Neuronal stem cell (in vitro differentiated cells): Measurements from ENCODE around the gene TOP3A.
"Not testable (repeated sequence)": the region's sequence is repeated elsewhere in the genome, so short reads cannot be mapped to it uniquely, and the experiment has no call there.

Experiments used
- DNase-seq: peaks from one replicate; pipeline ENCODE4 v3.0.0-alpha.2; 2013; ENCODE audit warnings: low spot score
- H2AFZ ChIP-seq: one replicate; pipeline ENCODE4 v1.6.1; 2013; ENCODE audit warnings: mild to moderate bottlenecking, low read length, inconsistent platforms
- H2AK5ac ChIP-seq: 2 replicates; pipeline ENCODE4 v1.6.1; 2013; ENCODE audit warnings: low read depth, mild to moderate bottlenecking, inconsistent platforms, low read length, moderate library complexity, mixed read lengths
- H2BK120ac ChIP-seq: 2 replicates; pipeline ENCODE4 v1.6.1; 2013; ENCODE audit warnings: low read depth, mild to moderate bottlenecking, inconsistent platforms, low read length, moderate library complexity, mixed read lengths
- H2BK12ac ChIP-seq: one replicate; pipeline ENCODE4 v1.6.1; 2013; ENCODE audit warnings: low read length, inconsistent platforms
- H2BK15ac ChIP-seq: 2 replicates; pipeline ENCODE4 v1.6.1; 2013; ENCODE audit warnings: mild to moderate bottlenecking, low read length, inconsistent platforms, mixed read lengths
- H2BK5ac ChIP-seq: one replicate; pipeline ENCODE4 v1.6.1; 2013; ENCODE audit warnings: inconsistent platforms, mild to moderate bottlenecking, low read length, moderate library complexity
- H3K14ac ChIP-seq: one replicate; pipeline ENCODE4 v1.6.1; 2013; ENCODE audit warnings: low read length, inconsistent platforms
- H3K18ac ChIP-seq: 2 replicates; pipeline ENCODE4 v1.6.1; 2013; ENCODE audit warnings: low read length, inconsistent platforms
- H3K23ac ChIP-seq: 2 replicates; pipeline ENCODE4 v1.6.1; 2013; ENCODE audit warnings: low read depth, mild to moderate bottlenecking, mixed read lengths, low read length, inconsistent platforms; ENCODE audit not compliant: poor library complexity
- H3K27ac ChIP-seq: replicated peaks from 3 replicates; pipeline ENCODE4 v1.5.1; 2013; ENCODE audit warnings: low read length, inconsistent platforms
- H3K27me3 ChIP-seq, 3 experiments: 2 replicates each; pipeline ENCODE4 v1.6.1; 2013; ENCODE audit warnings: low read length in 3 of 3, mild to moderate bottlenecking in 2 of 3, inconsistent platforms in 1 of 3, low read depth in 1 of 3, mixed read lengths in 1 of 3, moderate library complexity in 1 of 3; ENCODE audit not compliant: control insufficient read depth in 3 of 3, insufficient read depth in 3 of 3
- H3K36me3 ChIP-seq, 2 donors: replicated peaks in 1 of 2; 2 replicates each; pipeline ENCODE4 v1.6.1; 2013; ENCODE audit warnings: low read length in 2 of 2; ENCODE audit not compliant: control insufficient read depth in 2 of 2, insufficient read depth in 2 of 2
- H3K4ac ChIP-seq: 2 replicates; pipeline ENCODE4 v1.6.1; 2013; ENCODE audit warnings: inconsistent platforms, mild to moderate bottlenecking, low read length, moderate library complexity
- H3K4me1 ChIP-seq, 2 donors: 1 replicate in 1 of 2; 2 replicates in 1 of 2; pipeline ENCODE4 v1.6.1; 2013; ENCODE audit warnings: low read length in 2 of 2, low read depth in 1 of 2; ENCODE audit not compliant: control insufficient read depth in 2 of 2, insufficient read depth in 1 of 2
- H3K4me2 ChIP-seq: one replicate; pipeline ENCODE4 v1.6.1; 2013; ENCODE audit warnings: mild to moderate bottlenecking, low read length, inconsistent platforms; ENCODE audit not compliant: insufficient read depth, poor library complexity, severe bottlenecking
- H3K4me3 ChIP-seq, 2 donors: 2 replicates each; pipeline ENCODE4 v1.5.1; 2013; ENCODE audit warnings: low read length in 2 of 2, mild to moderate bottlenecking in 2 of 2, inconsistent platforms in 1 of 2, moderate library complexity in 1 of 2
- H3K79me1 ChIP-seq: one replicate; pipeline ENCODE4 v1.6.1; 2013; ENCODE audit warnings: low read depth, mild to moderate bottlenecking, inconsistent platforms, low read length, moderate library complexity
- H3K9ac ChIP-seq: one replicate; pipeline ENCODE4 v1.6.1; 2013; ENCODE audit warnings: mild to moderate bottlenecking, low read depth, low read length, inconsistent platforms; ENCODE audit not compliant: poor library complexity
- H3K9me3 ChIP-seq, 2 donors: replicated peaks in 1 of 2; 2 replicates each; pipeline versions ENCODE3 to v1.6.1; 2013; ENCODE audit warnings: low read length in 2 of 2, mild to moderate bottlenecking in 2 of 2, inconsistent platforms in 1 of 2, low read depth in 1 of 2, mixed read lengths in 1 of 2, moderate library complexity in 1 of 2; ENCODE audit not compliant: control insufficient read depth in 2 of 2, insufficient read depth in 1 of 2
- H4K8ac ChIP-seq: one replicate; pipeline ENCODE4 v1.6.1; 2013; ENCODE audit warnings: low read depth, mild to moderate bottlenecking, inconsistent platforms, low read length, moderate library complexity
- H4K91ac ChIP-seq: one replicate; pipeline ENCODE4 v1.6.1; 2013; ENCODE audit warnings: low read length, low read depth, mild to moderate bottlenecking, inconsistent platforms; ENCODE audit not compliant: poor library complexity
- WGBS, 2 donors: extraction: QIAGEN DNeasy Blood & Tissue Kit; methylation state at CpG; one replicate each; pipeline ENCODE4 v1.1.7; 2013; ENCODE audit warnings: missing lambda C conversion rate in 2 of 2, mixed read lengths in 1 of 2; ENCODE audit not compliant: insufficient read length in 2 of 2, insufficient replicate concordance in 1 of 2; ENCODE audit errors: extremely low coverage in 2 of 2; 5-methylcytosine and 5-hydroxymethylcytosine counted together

TOP3A gene

GRCh38 chr17:18353541-18353940, 38.7 kb upstream of the TOP3A start:
- Histone ChIP-seq H3K4me3 (no peak overlapping the region), H3K4me1 (no peaks in the 10 kb centered on the region), H3K27me3 (no peaks in the 10 kb centered on the region), H2BK15ac (no peak overlapping the region), H3K9me3 (no peaks in the 10 kb centered on the region), H3K36me3 (peaks cover 12 to 62% of the 10 kb centered on the region in 2 donors), H2BK5ac (no peak overlapping the region), H2AK5ac (no peak overlapping the region), H3K9ac (no peak overlapping the region), H2AFZ (no peak overlapping the region), H3K18ac (no peak overlapping the region), H3K4ac (no peak overlapping the region), H3K4me2 (no peak overlapping the region), H3K14ac (no peak overlapping the region), H3K23ac (no peak overlapping the region), H2BK120ac (no peak overlapping the region), H3K79me1 (no peaks in the 10 kb centered on the region), H4K91ac (no peak overlapping the region), H2BK12ac (no peak overlapping the region), H3K27ac (no peak overlapping the region), H4K8ac (no peak overlapping the region)
- no CpG with 5 or more reads among the region's 6 CpGs for WGBS, 2 donors
- no peak for DNase-seq

DNA sequence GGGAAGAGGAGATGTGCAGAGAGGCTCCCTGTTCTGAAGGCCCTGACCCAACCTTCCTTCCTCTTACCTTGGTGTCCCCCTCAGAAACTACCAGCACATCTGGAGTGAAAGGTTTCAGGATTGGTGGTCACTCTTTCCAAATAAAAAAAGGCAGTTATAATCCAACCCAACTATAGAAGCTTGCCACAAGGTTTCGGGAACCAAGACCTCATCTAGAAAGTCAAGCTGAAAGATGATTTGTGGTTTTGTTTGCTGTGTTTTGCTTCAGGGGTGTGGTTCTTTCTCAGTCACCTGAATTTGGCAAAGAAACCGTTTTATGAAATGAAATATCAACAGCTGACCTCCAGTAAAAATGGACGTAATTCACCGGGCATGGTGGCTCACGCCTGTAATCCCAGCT, 29.2 kb upstream of the TOP3A start:
- Histone ChIP-seq H2AK5ac (no peak overlapping the region), H3K4me1 (no peaks in the 10 kb centered on the region), H3K14ac (no peak overlapping the region), H3K4ac (no peak overlapping the region), H2BK12ac (no peak overlapping the region), H2BK5ac (no peak overlapping the region), H2AFZ (no peak overlapping the region), H3K23ac (no peak overlapping the region), H2BK120ac (no peak overlapping the region), H3K4me2 (no peak overlapping the region), H3K18ac (no peak overlapping the region), H4K91ac (no peak overlapping the region), H3K9me3 (peaks cover 10 to 14% of the 10 kb centered on the region in 2 donors), H3K4me3 (no peak overlapping the region), H3K27me3 (no peaks in the 10 kb centered on the region), H3K36me3 (peaks cover 45 to 95% of the 10 kb centered on the region in 2 donors), H3K9ac (no peak overlapping the region), H4K8ac (no peak overlapping the region), H2BK15ac (no peak overlapping the region), H3K79me1 (peaks cover 1% of the 10 kb centered on the region), H3K27ac (no peak overlapping the region)
- WGBS, 2 donors = no CpG with 5 or more reads among the region's 5 CpGs
- DNase-seq = no peak

- no peak overlapping the region for H4K91ac ChIP-seq
- peaks cover 11 to 16% of the 10 kb centered on the region in 2 donors for H3K9me3 ChIP-seq
- H3K79me1 ChIP-seq = no peaks in the 10 kb centered on the region
- no peak overlapping the region for H2BK5ac ChIP-seq
- no peak overlapping the region for H2AK5ac ChIP-seq
- no peak overlapping the region for H2BK12ac ChIP-seq
- DNase-seq = no peak
- no peak overlapping the region for H3K27ac ChIP-seq
- H2BK120ac ChIP-seq = no peak overlapping the region
- no peak overlapping the region for H3K14ac ChIP-seq
- H3K18ac ChIP-seq = no peak overlapping the region
- H4K8ac ChIP-seq = no peak overlapping the region
- no CpG with 5 or more reads among the region's 13 CpGs for WGBS, 2 donors
- no peak overlapping the region for H2AFZ ChIP-seq
- H3K9ac ChIP-seq = no peak overlapping the region
- H3K4me1 ChIP-seq = no peaks in the 10 kb centered on the region
- H3K4ac ChIP-seq = no peak overlapping the region
- H3K27me3 ChIP-seq = no peaks in the 10 kb centered on the region
- H2BK15ac ChIP-seq = no peak overlapping the region
- peaks cover 33 to 81% of the 10 kb centered on the region in 2 donors for H3K36me3 ChIP-seq
- H3K4me2 ChIP-seq = no peak overlapping the region
- peak overlapping the region; percentile 31 for H3K23ac ChIP-seq
- H3K4me3 ChIP-seq = no peak overlapping the region
These were observed 25.1 kb upstream of the TOP3A start for GRCh38 chr17:18339933-18340332.

- H2BK15ac ChIP-seq, H2AFZ ChIP-seq, H4K8ac ChIP-seq, H2BK120ac ChIP-seq, H4K91ac ChIP-seq, H2BK5ac ChIP-seq, H3K79me1 ChIP-seq, H3K4me1 ChIP-seq, H3K4me2 ChIP-seq, H3K14ac ChIP-seq, H3K27ac ChIP-seq, H3K27me3 ChIP-seq, H2BK12ac ChIP-seq, DNase-seq, H2AK5ac ChIP-seq, H3K9ac ChIP-seq, H3K4me3 ChIP-seq, H3K4ac ChIP-seq, H3K18ac ChIP-seq, H3K23ac ChIP-seq: not testable (repeated sequence)
- no CpG with 5 or more reads among the region's 25 CpGs for WGBS, 2 donors
- peaks cover 11 to 16% of the 10 kb centered on the region in 2 donors for H3K9me3 ChIP-seq
- H3K36me3 ChIP-seq = peaks cover 36 to 75% of the 10 kb centered on the region in 2 donors
These were observed 23.4 kb upstream of the TOP3A start for GRCh38 chr17:18338158-18338557.
